HG03175 (cell line): ENCODE data around the gene KRTAP23-1.

Experiments
- ATAC-seq: cut with Tn5 transposase; IDR thresholded peaks from one replicate; pipeline ENCODE4 v1.9.1; 2021; ENCODE audit warnings: mild to moderate bottlenecking, moderate library complexity; ENCODE audit not compliant: unreplicated experiment

The KRTAP23-1 gene

DNA sequence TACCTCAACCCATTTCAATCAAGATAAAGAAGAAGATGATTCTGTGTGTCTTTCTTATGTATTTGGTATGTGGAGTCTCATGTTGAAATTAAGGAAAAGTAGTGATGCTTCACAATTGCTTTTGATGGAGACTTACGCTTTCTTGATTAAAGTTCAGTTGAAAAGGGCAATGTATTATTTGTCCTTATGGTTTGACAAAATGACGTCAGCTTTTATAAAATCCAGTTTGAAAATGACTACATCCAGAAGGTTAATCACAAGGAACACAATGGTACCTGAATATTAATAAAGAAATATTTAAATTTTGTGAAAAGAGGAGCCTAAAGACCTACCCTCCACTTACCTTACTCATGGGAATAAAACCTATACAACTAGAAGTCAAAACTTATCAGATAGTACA lies 32.7 kb downstream of the KRTAP23-1 start:
- no peak for ATAC-seq

DNA sequence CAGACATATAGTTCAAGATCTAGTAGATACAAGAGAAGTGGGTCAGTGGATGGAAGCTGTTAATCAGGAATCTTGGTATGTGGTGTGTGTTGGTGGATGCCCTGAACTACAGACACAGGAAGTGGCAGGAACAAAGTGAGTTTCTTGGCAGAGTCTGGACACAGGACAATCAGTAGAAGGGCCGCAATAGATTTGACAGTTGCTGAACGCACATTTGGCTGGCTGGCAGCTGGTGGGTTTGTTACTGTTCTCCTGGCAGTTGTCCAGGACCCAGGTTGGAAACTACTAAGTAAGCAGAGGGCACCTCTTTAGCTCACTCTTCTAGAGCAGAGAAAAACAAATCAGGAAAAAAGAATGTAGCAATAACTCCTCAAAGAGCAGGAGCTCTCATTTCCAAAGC lies 41.5 kb downstream of the KRTAP23-1 start:
- ATAC-seq, result no peak

- no peak for ATAC-seq
Observed at GRCh38 chr21:30305136-30305535, 43.3 kb downstream of the KRTAP23-1 start.
